ENCODE measurements around the gene RNF215. TPM values are rescaled to one million over a fixed set of nuclear protein-coding genes. Genes with fewer than 3 reads are reported as not detected.
"Not testable (repeated sequence)": the region's sequence is repeated elsewhere in the genome, so short reads cannot be mapped to it uniquely, and the experiment has no call there.

Gene RNF215
- total RNA-seq, 1 experiment from 2014 or later: 12.8 TPM

DNA sequence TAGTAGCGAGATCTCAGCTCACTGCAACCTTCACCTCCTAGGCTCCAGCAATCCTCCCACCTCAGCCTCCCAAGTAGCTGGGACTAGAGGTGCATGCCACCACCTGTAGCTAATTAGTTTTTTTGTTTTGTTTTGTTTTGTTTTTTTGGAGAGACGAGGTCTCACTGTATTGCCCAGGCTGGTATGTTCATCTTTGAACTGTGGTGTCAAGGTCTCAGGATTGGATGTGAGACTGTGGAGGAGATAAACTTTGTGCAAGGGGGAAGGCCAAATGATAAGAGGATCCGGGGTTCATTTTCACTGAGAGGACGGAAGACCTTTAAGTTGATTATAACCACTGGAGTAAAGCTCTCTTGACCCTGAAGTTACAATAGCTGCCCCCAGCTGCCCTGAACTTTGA, 18.5 kb upstream of the RNF215 start:
- Histone ChIP-seq H3K36me3 (ENCODE audit: control insufficient read depth, insufficient read depth, low read length) (peaks cover 1% of the 10 kb centered on the region), H3K4me3 (ENCODE audit: low read depth, low read length) (no peak overlapping the region), H3K27me3 (replicated peaks; ENCODE audit: control insufficient read depth, insufficient read depth, low read length) (no peaks in the 10 kb centered on the region), H3K4me1 (no peaks in the 10 kb centered on the region), H3K9me3 (no peaks in the 10 kb centered on the region)
- ChIA-PET CTCF (no interaction called here), POLR2A (no interaction called here)
- no peak overlapping the region for H3K27ac Mint-ChIP-seq (ENCODE audit: unreplicated experiment)
- no TSS peak for BruUV-seq (replicated peaks)
- H3K4me3 Mint-ChIP-seq (ENCODE audit: unreplicated experiment): no peak overlapping the region
- TF ChIP-seq, protein P1, sequence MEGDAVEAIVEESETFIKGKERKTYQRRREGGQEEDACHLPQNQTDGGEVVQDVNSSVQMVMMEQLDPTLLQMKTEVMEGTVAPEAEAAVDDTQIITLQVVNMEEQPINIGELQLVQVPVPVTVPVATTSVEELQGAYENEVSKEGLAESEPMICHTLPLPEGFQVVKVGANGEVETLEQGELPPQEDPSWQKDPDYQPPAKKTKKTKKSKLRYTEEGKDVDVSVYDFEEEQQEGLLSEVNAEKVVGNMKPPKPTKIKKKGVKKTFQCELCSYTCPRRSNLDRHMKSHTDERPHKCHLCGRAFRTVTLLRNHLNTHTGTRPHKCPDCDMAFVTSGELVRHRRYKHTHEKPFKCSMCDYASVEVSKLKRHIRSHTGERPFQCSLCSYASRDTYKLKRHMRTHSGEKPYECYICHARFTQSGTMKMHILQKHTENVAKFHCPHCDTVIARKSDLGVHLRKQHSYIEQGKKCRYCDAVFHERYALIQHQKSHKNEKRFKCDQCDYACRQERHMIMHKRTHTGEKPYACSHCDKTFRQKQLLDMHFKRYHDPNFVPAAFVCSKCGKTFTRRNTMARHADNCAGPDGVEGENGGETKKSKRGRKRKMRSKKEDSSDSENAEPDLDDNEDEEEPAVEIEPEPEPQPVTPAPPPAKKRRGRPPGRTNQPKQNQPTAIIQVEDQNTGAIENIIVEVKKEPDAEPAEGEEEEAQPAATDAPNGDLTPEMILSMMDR (IDR thresholded peaks at IDR 0.05; ENCODE audit: insufficient read depth in 1 of 2, low read depth in 1 of 2, low read length in 1 of 2, severe bottlenecking in 1 of 2, unreplicated experiment in 1 of 2): no peak
- H3K4me1 Mint-ChIP-seq (ENCODE audit: low read depth, unreplicated experiment): no peaks in the 10 kb centered on the region
- peaks cover 15% of the 10 kb centered on the region for H3K36me3 Mint-ChIP-seq (ENCODE audit: insufficient read depth, unreplicated experiment)
- H3K27me3 Mint-ChIP-seq (ENCODE audit: insufficient read depth, unreplicated experiment): no peaks in the 10 kb centered on the region
- no peak for DNase-seq
- no peaks in the 10 kb centered on the region for H3K9me3 Mint-ChIP-seq (ENCODE audit: unreplicated experiment)
- intact Hi-C loops (cut with micrococcal nuclease; ENCODE audit: unreplicated experiment): no loop called here

DNA sequence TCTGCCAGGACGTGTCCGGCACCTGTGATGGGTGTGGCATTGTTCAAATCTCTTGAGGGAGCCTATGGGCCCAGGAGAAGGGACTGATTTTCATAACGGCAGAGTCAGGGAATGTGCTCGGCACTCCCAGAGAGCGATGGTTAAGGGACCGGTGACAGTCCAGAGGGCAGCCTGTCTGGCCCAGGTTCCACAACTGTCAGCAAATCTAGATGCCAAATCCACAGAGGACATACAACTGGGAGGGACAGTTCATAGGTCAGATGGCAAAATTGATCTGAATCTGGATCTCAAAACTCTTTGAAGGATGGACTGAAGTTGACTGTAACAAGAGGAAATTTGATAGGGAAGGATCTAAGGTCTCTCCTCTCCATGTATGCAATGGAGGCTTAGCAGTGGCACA, 17.1 kb upstream of the RNF215 start:
- Mint-ChIP-seq H3K9me3 (ENCODE audit: unreplicated experiment) (no peaks in the 10 kb centered on the region), H3K4me1 (ENCODE audit: low read depth, unreplicated experiment) (no peaks in the 10 kb centered on the region), H3K27me3 (ENCODE audit: insufficient read depth, unreplicated experiment) (no peaks in the 10 kb centered on the region), H3K27ac (ENCODE audit: unreplicated experiment) (no peak overlapping the region), H3K4me3 (ENCODE audit: unreplicated experiment) (no peak overlapping the region), H3K36me3 (ENCODE audit: insufficient read depth, unreplicated experiment) (peaks cover 11% of the 10 kb centered on the region)
- ChIA-PET POLR2A (no interaction called here), CTCF (no interaction called here)
- intact Hi-C loops (cut with micrococcal nuclease; ENCODE audit: unreplicated experiment): no loop called here
- TF ChIP-seq, protein P1 (IDR thresholded peaks at IDR 0.05; ENCODE audit: insufficient read depth in 1 of 2, low read depth in 1 of 2, low read length in 1 of 2, severe bottlenecking in 1 of 2, unreplicated experiment in 1 of 2): no peak
- no TSS peak for BruUV-seq (replicated peaks)
- H3K4me3 ChIP-seq (ENCODE audit: low read depth, low read length): no peak overlapping the region
- no peaks in the 10 kb centered on the region for H3K9me3 ChIP-seq
- H3K4me1 ChIP-seq: no peaks in the 10 kb centered on the region
- no peak for DNase-seq
- H3K27me3 ChIP-seq (replicated peaks; ENCODE audit: control insufficient read depth, insufficient read depth, low read length): no peaks in the 10 kb centered on the region
- H3K36me3 ChIP-seq (ENCODE audit: control insufficient read depth, insufficient read depth, low read length): peaks cover 1% of the 10 kb centered on the region

DNA sequence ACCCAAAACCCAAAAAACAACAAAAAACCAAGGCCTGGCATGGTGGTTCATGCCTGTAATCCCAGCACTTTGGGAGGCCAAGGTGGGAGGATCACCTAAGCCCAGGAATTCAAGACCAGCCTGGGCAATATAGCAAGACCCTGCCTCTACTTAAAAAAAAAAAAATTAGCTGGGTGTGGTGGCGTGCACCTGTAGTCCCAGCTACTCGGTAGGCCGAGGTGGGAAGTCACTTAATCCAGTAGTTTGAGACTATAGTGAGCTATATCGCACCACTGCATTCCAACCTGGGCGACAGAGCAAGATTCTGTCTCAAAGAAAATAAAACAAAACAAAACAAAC, 15.5 kb upstream of the RNF215 start:
- H3K4me3 Mint-ChIP-seq (ENCODE audit: unreplicated experiment); CTCF ChIA-PET; H3K9me3 ChIP-seq; H3K36me3 ChIP-seq (ENCODE audit: control insufficient read depth, insufficient read depth, low read length); H3K27ac Mint-ChIP-seq (ENCODE audit: unreplicated experiment); H3K27me3 ChIP-seq (replicated peaks; ENCODE audit: control insufficient read depth, insufficient read depth, low read length); intact Hi-C loops (cut with micrococcal nuclease; ENCODE audit: unreplicated experiment); H3K4me1 ChIP-seq; POLR2A ChIA-PET; H3K36me3 Mint-ChIP-seq (ENCODE audit: insufficient read depth, unreplicated experiment); H3K4me3 ChIP-seq (ENCODE audit: low read depth, low read length); H3K9me3 Mint-ChIP-seq (ENCODE audit: unreplicated experiment); H3K27me3 Mint-ChIP-seq (ENCODE audit: insufficient read depth, unreplicated experiment); BruUV-seq (replicated peaks); DNase-seq: not testable (repeated sequence)
- peaks cover 13% of the 10 kb centered on the region for H3K4me1 Mint-ChIP-seq (ENCODE audit: low read depth, unreplicated experiment)

Data from Caco-2 (cell line).